DMS 273 (cell line): Measurements from ENCODE around the gene SPINK7.
A peak's percentile ranks its signal among the peaks of the same experiment; 100 is the strongest.
"Not testable (repeated sequence)": the region's sequence is repeated elsewhere in the genome, so short reads cannot be mapped to it uniquely, and the experiment has no call there.

ENCODE experiments used
- DNase-seq: peaks from one replicate; lab custom pipeline; 2025; ENCODE audit not compliant: unreplicated experiment; lab: John Stamatoyannopoulos, UW

SPINK7 gene

DNA sequence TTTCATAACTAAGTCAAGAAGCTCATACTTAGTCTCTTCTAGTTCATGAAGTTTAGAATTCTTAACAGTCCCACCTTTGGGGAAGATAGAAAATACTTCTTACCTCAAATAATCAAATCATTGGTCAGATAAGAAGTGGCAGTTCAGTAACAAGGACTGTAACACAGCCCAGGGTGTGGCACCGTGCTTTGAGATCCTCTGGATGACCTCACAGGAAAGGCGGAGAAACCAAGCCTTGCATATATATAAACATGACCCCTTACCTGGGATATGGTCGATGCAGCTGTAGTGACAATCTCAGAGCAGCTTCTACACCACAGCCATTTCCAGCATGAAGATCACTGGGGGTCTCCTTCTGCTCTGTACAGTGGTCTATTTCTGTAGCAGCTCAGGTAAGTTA lies at the start of gene SPINK7:
Gene SPINK7 (plus strand): TSS at position 271 of the 400 bp plus-strand sequence. CDS start 61 bp downstream, at position 332.
- DNase-seq: no peak

- DNase-seq: no peak
These were observed 44.3 kb upstream of the SPINK7 start for GRCh38 chr5:148267962-148268361.

DNA sequence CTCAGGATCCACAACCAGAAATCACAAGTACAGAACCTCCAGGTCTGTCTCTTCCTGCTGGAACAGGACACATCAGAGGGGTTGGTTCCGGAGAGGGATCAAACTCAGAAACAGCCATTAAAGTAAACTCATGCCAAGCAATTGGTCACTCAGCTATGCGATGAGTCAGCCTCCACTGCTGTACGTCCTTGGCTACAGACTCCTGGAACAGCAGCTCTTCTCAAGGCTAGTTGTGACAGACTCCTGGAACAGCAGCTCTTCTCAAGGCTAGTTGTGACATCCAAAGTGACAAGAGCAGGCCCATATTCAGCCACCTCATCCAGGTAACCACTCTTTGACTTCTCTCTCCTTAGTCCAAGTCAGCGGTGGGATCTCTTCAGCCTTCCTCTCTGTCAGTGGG lies 43.7 kb upstream of the SPINK7 start, which contains the start of gene SPINK13:
Gene SPINK13 (plus strand): TSS at position 229 of the 400 bp plus-strand sequence. CDS start 1,279 bp downstream, outside the sequence.
- no peak for DNase-seq

- DNase-seq: not testable (repeated sequence)
These were observed 37.1 kb upstream of the SPINK7 start for GRCh38 chr5:148275129-148275528.

DNA sequence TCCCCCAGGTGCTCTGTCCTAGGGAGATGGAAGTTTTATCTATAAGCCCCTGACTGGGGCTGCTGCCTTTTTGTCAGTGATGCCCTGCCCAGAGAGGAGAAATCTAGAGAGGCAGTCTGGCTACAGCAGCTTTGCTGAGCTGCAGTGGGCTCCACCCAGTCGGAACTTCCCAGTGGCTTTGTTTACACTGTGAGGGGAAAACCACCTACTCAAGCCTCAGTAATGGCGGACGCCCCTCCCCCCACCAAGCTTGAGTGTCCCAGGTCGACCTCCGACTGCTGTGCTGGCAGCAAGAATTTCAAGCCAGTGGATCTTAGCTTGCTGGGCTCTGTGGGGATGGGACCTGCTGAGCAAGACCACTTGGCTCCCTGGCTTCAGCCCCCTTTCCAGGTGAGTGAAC lies 31.3 kb upstream of the SPINK7 start:
- not testable (repeated sequence) for DNase-seq

GRCh38 chr5:148281336-148281735 lies 30.9 kb upstream of the SPINK7 start:
- not testable (repeated sequence) for DNase-seq

- peak; percentile 42 for DNase-seq
These were observed 21.7 kb upstream of the SPINK7 start for GRCh38 chr5:148290271-148291195.

- no peak for DNase-seq
These were observed 14.5 kb upstream of the SPINK7 start for GRCh38 chr5:148297731-148298130.

GRCh38 chr5:148306446-148306845 lies 5.8 kb upstream of the SPINK7 start:
- DNase-seq: no peak

DNA sequence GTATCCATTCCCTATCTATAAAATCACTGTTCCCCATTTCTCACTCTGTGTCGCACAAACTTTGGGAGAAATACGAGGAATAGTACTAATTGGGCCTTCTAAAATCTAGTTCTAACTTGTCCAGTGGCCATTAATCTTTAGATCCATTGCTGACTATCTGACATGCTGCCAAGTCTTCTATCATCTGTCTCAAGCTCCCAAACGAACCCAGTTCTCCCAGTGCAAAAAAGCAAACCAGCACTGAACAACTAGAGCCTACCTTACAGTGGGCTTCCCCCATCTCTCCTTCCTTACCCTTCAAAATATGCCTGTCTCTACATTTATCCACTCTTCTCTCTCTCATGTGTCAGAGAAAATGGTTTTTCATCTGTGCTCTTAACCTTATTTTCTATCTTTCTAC lies 3.2 kb upstream of the SPINK7 start:
- no peak for DNase-seq

GRCh38 chr5:148309746-148310145 lies 2.5 kb upstream of the SPINK7 start:
- no peak for DNase-seq

DNA sequence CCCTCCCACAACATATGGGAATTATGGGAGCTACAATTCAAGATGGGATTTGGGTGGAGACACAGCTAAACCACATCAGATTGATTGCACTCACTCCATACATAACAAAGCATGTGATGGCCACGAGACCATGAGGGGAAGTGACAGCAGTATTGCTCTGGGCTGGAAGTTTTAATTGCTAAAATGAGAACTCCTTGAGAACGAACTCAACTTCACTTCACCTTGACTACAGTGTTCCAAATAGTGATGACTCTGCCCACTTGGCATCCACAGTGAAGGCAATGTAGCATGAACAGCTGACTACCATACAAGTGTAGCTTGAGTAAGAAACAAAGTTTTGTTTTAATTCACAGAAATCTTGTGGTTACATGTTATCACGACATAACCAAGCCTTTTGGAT lies 739 bp upstream of the SPINK7 start:
- no peak for DNase-seq

DNA sequence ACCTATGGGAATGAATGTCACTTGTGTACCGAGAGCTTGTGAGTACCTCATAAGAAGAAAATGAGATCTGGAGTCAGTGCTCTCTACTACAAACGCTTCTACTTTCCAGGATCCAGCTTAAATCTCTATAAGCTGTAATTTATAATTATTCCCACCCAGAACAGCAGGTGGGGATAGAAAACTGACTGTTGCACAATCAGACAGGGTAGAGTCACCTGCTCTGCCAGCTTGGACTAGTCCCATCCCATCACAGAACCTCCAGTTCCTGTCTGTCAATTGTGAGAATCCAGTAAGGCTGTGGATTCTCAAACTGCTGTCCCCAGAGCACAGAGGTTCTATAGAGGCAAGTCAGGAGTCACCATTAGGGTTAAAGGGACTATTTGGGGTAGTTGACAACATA lies 2.0 kb downstream of the SPINK7 start:
- DNase-seq: peak; percentile 2

- no peak for DNase-seq
These were observed 2.5 kb downstream of the SPINK7 start for GRCh38 chr5:148314731-148315130.

- DNase-seq: not testable (repeated sequence)
These were observed 8.1 kb downstream of the SPINK7 start for GRCh38 chr5:148320011-148320963.

DNA sequence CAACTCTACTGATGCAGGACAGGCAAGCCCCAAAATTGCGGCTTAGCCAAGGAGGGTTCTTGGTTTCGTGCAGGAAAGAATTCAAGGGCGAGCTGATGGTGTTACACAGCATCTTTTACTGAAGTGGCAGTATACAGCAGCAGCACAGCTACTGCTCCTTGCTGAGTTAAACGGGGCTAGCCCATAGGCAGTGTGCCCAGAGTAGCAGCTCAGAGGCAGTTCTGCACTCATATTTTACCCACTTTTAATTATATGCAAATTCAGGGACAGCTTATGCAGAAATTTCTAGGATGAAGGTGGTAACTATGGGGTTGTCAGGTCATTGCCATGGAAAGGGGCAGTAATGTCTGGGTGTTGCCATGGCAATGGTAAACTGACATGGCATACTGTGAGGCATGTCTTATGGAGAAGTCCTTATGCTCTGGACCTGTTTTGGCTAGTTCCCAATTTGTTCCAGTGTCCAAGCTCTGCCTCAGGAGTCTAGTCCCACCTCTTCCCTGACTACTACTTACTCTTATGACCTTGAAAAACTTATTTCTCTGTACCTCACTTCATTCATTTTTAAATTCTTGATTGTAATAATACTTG lies 21.1 kb downstream of the SPINK7 start:
- DNase-seq: no peak

GRCh38 chr5:148335259-148335658 lies 23.0 kb downstream of the SPINK7 start, which contains the start of gene SPINK9:
SPINK9 (plus strand) TSS chr5:148335559; CDS start chr5:148335614, 55 bp downstream.
- no peak for DNase-seq

- DNase-seq: no peak
These were observed 24.6 kb downstream of the SPINK7 start for GRCh38 chr5:148336704-148337435.

DNA sequence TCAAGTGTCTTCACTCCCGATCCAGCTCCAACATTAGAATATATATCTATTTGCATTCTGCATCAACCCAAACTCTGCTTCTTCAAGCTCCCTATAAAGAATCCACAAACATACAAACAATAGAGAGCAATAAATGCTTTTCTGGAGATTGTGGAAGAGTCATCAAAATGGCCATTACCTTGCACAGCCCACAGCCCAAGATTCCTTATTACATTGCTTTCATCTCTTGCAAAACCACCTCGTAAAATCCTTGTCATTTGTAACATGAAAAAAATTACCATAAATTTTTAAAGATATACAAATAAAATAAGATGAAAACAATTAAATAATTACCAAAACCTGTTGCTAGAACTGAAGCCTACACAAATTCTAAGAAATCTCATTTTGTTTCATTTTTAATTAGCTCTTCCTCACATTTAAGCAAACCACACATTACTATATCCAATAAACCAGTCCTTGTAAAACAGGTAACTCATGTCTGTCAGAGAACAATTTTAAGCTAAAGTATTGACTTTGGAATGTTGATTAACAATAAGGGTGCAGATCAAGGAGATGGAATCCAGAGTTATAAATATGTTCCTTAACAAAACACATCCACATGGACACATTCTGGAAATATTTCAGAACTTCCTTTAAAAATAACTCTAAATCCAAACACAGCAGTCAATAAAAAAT lies 30.3 kb downstream of the SPINK7 start:
- DNase-seq: no peak

GRCh38 chr5:148343046-148343407 lies 30.8 kb downstream of the SPINK7 start:
- no peak for DNase-seq
